PFSK-1 (cell line): Measurements from ENCODE around the gene FBLN1.

Experiments
- FOXP2 ChIP-seq: optimal IDR thresholded peaks from 2 replicates; pipeline ENCODE3; 2011; ENCODE audit warnings: borderline replicate concordance, control low read depth, inconsistent platforms; ENCODE audit not compliant: insufficient read depth; ENCODE audit errors: extremely low read length, extremely low read depth
- POLR2AphosphoS5 ChIP-seq: IDR thresholded peaks from 2 replicates; pipeline ENCODE4 v1.6.1; 2012; ENCODE audit warnings: low read depth, mild to moderate bottlenecking, control low read depth, low read length, moderate library complexity
- SIN3A ChIP-seq: IDR thresholded peaks from 2 replicates; pipeline ENCODE4 v1.6.1; 2012; ENCODE audit warnings: mild to moderate bottlenecking, low read length, moderate library complexity, borderline replicate concordance; ENCODE audit not compliant: insufficient read depth
- TAF1 ChIP-seq: IDR thresholded peaks from 2 replicates; pipeline ENCODE4 v1.6.1; 2012; ENCODE audit warnings: low read length, control low read depth, borderline replicate concordance; ENCODE audit not compliant: insufficient read depth
- TF ChIP-seq, protein P1 (sequence below), 2 experiments: IDR thresholded peaks; 2 replicates each; pipeline versions ENCODE4 v1.6.1 to v1.8.0; 2011 to 2012; ENCODE audit warnings: low read depth in 2 of 2, low read length in 2 of 2, control low read depth in 1 of 2, inconsistent platforms in 1 of 2, mild to moderate bottlenecking in 1 of 2, moderate library complexity in 1 of 2; ENCODE audit not compliant: insufficient read depth in 1 of 2

Gene FBLN1

GRCh38 chr22:45482169-45482568 is 20.5 kb upstream of the FBLN1 start:
- no peak for TF ChIP-seq FOXP2
- TF ChIP-seq POLR2AphosphoS5: no peak
- TF ChIP-seq, protein P1, sequence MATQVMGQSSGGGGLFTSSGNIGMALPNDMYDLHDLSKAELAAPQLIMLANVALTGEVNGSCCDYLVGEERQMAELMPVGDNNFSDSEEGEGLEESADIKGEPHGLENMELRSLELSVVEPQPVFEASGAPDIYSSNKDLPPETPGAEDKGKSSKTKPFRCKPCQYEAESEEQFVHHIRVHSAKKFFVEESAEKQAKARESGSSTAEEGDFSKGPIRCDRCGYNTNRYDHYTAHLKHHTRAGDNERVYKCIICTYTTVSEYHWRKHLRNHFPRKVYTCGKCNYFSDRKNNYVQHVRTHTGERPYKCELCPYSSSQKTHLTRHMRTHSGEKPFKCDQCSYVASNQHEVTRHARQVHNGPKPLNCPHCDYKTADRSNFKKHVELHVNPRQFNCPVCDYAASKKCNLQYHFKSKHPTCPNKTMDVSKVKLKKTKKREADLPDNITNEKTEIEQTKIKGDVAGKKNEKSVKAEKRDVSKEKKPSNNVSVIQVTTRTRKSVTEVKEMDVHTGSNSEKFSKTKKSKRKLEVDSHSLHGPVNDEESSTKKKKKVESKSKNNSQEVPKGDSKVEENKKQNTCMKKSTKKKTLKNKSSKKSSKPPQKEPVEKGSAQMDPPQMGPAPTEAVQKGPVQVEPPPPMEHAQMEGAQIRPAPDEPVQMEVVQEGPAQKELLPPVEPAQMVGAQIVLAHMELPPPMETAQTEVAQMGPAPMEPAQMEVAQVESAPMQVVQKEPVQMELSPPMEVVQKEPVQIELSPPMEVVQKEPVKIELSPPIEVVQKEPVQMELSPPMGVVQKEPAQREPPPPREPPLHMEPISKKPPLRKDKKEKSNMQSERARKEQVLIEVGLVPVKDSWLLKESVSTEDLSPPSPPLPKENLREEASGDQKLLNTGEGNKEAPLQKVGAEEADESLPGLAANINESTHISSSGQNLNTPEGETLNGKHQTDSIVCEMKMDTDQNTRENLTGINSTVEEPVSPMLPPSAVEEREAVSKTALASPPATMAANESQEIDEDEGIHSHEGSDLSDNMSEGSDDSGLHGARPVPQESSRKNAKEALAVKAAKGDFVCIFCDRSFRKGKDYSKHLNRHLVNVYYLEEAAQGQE (IDR thresholded peaks at IDR 0.05; ENCODE audit: insufficient read depth in 1 of 2, low read depth in 2 of 2, low read length in 2 of 2): no peak
- TF ChIP-seq SIN3A: no peak
- TF ChIP-seq TAF1: no peak

DNA sequence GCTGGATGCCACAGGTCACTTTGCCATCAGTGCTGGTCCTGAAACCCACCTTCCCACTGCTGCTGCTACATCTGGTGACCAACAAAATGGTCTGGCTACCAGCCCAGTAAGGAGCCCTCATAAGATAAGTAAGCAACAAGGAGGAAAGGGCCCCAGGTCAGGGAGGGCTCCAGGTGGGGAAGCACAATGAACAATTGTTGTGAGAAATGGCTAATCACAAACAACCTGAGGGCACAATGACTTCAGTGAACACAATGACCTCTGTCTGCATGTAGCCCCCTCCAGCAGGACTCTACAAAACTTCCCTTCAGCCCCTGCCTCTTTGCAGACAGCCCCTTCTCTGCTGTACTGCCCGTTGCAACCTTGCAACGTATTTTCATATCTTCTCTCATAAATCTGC is 19.4 kb upstream of the FBLN1 start:
- TF ChIP-seq SIN3A: no peak
- TF ChIP-seq, protein P1 (IDR thresholded peaks at IDR 0.05; ENCODE audit: insufficient read depth in 1 of 2, low read depth in 2 of 2, low read length in 2 of 2): no peak
- no peak for TF ChIP-seq FOXP2
- no peak for TF ChIP-seq TAF1
- no peak for TF ChIP-seq POLR2AphosphoS5

DNA sequence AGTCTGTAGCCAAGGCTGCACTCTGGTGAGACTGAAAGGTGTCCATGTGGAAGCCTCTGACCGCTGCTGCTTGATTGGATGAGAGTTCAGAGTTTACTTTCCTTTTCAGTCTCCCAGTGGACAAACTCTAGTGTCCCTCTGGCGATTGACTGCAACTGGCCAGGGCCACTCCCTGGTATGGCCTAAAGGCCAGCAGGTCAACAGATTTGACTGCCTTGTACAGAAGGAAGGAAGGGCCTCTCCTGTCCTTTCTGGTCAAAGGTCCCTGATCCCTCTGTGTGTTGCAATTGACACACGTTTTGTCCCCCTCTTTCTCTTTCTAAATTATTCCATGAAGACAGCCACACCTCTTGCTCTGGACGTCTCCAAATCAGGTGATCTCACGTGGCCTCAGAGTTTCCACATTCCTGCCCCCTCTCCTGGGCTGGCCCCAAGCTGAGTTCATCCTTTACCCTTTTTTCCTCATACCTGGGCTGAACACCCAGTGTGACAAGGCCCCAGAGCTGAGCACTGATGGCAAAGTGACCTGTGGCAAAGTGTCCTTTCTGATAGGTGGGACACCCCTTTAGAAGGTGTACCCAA is 18.7 kb upstream of the FBLN1 start:
- TF ChIP-seq, protein P1 (IDR thresholded peaks at IDR 0.05; ENCODE audit: insufficient read depth in 1 of 2, low read depth in 2 of 2, low read length in 2 of 2): no peak
- TF ChIP-seq FOXP2 (no peak), POLR2AphosphoS5 (no peak), TAF1 (no peak), SIN3A (no peak)

DNA sequence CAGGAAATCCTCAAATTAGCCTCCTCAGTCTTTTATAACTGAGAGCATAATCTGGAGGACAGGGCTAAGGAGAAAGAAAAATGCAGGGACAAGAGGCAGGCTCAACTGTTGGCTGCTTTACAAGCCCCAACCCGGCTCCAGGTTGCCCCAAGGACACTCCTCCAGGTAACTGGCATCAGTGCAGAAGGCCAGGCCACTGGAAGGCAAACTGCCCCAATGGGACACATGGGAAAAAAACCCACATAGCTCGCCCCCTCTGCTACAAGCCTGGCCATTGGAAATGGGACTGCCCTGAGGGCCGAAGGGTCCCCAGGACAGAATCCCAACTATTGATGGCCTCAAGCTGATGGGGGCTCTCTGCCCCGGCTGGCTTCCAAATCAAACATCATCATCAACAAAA is 17.9 kb upstream of the FBLN1 start:
- no peak for TF ChIP-seq SIN3A
- no peak for TF ChIP-seq FOXP2
- TF ChIP-seq POLR2AphosphoS5: no peak
- TF ChIP-seq, protein P1 (IDR thresholded peaks at IDR 0.05; ENCODE audit: insufficient read depth in 1 of 2, low read depth in 2 of 2, low read length in 2 of 2): no peak
- TF ChIP-seq TAF1: no peak
